GM18519 (cell line): ENCODE measurements around the gene C5orf24.

ENCODE experiments used
- ATAC-seq: cut with Tn5 transposase; IDR thresholded peaks from one replicate; pipeline ENCODE4 v1.9.1; 2021; ENCODE audit warnings: mild to moderate bottlenecking, moderate library complexity; ENCODE audit not compliant: unreplicated experiment, low FRiP score

The C5orf24 gene

GRCh38 chr5:134905246-134905996 lies 59.7 kb downstream of the C5orf24 start:
- ATAC-seq: peak; percentile 14

- no peak for ATAC-seq
Measured at GRCh38 chr5:134906811-134907210, 61.0 kb downstream of the C5orf24 start.
